Neural crest cell (in vitro differentiated cells): ENCODE results near the gene MASP1. TPM values are rescaled to one million over a fixed set of nuclear protein-coding genes. Genes with fewer than 3 reads are reported as not detected.

ENCODE experiments used
- DNase-seq: peaks from one replicate; pipeline ENCODE4 v3.0.0; 2021; ENCODE audit warnings: low read depth, mixed read lengths, low spot score
- H3K27ac Mint-ChIP-seq: one replicate; pipeline ENCODE4 v1.8.0; 2021; ENCODE audit warnings: mild to moderate bottlenecking, mixed read lengths; ENCODE audit not compliant: unreplicated experiment
- H3K27me3 Mint-ChIP-seq: 2 replicates; pipeline ENCODE4 v1.8.0; 2021; ENCODE audit warnings: low read depth, mild to moderate bottlenecking, mixed read lengths
- H3K36me3 Mint-ChIP-seq: 2 replicates; pipeline ENCODE4 v1.8.0; 2021; ENCODE audit warnings: low read depth, mild to moderate bottlenecking, mixed read lengths
- H3K4me1 Mint-ChIP-seq: 2 replicates; pipeline ENCODE4 v1.8.0; 2021; ENCODE audit warnings: mixed read lengths
- H3K4me3 Mint-ChIP-seq: one replicate; pipeline ENCODE4 v1.8.0; 2021; ENCODE audit warnings: mild to moderate bottlenecking, mixed read lengths
- H3K9me3 Mint-ChIP-seq: 2 replicates; pipeline ENCODE4 v1.8.0; 2021; ENCODE audit warnings: mixed read lengths
- total RNA-seq: library from RNA; stranded (reverse); gene quantifications from 2 replicates; pipeline ENCODE4 v1.2.1, GENCODE V29; 2021
- TF ChIP-seq, protein P1 (sequence below): fragments of 200-600 bp; sonication (generic); conservative IDR thresholded peaks from 2 replicates; pipeline ENCODE4 v1.5.0; 2021; ENCODE audit warnings: antibody characterized with exemption, mild to moderate bottlenecking

Gene MASP1
- total RNA-seq, 1 donor from 2014 or later = 0.58 TPM

DNA sequence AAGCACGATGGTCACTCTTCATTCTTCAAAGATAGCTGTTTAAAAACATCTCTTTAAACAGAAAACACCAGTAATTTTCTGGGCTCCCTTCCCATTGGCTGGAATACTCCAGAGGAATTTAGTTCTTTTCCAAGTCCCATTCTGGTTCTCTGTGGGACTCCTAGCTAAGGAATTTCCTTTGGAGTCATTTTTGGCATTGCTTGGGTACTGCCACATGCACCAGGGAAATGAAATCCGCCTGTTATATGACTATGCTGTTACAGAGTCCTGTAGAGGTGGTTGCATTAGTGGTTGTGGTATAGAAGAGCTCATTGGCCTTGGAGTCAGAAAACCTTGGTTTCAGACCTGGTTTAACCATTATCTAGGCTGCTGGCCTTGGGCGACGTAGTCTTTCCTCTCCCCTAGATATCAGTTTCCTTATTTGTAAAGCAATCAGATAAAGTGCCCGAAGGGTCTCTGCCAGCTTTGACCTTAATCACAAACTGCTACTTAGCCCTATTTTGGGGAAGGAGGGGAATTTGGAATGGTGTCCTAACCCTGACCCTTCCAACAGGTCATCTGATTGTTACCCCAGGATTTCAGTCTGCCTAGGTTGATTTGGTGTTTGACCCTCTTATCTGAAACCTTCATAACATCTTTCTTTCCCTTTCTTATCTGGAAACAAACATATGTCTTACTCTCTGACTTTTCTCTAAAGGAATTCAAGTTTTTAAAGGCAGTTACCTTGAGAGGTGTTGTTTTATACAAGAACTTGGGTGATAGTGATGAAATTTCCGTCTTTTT, 80.8 kb downstream of the MASP1 start:
- Mint-ChIP-seq H3K9me3 (peaks cover 10% of the 10 kb centered on the region), H3K4me1 (peaks cover 7% of the 10 kb centered on the region), H3K27ac (no peak overlapping the region), H3K36me3 (peaks cover 5% of the 10 kb centered on the region), H3K4me3 (no peak overlapping the region), H3K27me3 (no peaks in the 10 kb centered on the region)
- TF ChIP-seq, protein P1, sequence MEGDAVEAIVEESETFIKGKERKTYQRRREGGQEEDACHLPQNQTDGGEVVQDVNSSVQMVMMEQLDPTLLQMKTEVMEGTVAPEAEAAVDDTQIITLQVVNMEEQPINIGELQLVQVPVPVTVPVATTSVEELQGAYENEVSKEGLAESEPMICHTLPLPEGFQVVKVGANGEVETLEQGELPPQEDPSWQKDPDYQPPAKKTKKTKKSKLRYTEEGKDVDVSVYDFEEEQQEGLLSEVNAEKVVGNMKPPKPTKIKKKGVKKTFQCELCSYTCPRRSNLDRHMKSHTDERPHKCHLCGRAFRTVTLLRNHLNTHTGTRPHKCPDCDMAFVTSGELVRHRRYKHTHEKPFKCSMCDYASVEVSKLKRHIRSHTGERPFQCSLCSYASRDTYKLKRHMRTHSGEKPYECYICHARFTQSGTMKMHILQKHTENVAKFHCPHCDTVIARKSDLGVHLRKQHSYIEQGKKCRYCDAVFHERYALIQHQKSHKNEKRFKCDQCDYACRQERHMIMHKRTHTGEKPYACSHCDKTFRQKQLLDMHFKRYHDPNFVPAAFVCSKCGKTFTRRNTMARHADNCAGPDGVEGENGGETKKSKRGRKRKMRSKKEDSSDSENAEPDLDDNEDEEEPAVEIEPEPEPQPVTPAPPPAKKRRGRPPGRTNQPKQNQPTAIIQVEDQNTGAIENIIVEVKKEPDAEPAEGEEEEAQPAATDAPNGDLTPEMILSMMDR = no peak
- no peak for DNase-seq

DNA sequence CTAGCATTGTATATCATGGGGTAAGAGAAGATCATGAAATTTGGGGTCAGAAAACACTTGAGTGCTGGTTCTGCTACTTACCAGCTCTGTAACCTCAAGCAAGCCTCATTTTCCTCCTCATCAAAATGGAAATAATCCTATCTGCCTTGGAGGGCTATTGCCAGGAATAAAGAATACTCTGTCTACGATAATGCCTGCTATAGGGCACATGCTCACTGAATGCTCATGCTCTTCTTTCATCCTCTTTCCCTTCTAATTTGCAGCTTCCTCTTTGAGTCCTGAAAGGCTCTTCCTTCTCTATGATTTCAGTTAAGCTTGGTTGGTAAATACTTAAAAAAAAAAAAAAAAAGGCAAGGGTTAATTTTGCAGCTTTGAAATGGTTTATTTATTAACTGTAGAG, 81.4 kb downstream of the MASP1 start:
- peaks cover 10% of the 10 kb centered on the region for H3K9me3 Mint-ChIP-seq
- H3K36me3 Mint-ChIP-seq = peaks cover 5% of the 10 kb centered on the region
- H3K4me1 Mint-ChIP-seq = peaks cover 7% of the 10 kb centered on the region
- no peak for DNase-seq
- no peak overlapping the region for H3K4me3 Mint-ChIP-seq
- no peak overlapping the region for H3K27ac Mint-ChIP-seq
- TF ChIP-seq, protein P1 = no peak
- H3K27me3 Mint-ChIP-seq = no peaks in the 10 kb centered on the region

DNA sequence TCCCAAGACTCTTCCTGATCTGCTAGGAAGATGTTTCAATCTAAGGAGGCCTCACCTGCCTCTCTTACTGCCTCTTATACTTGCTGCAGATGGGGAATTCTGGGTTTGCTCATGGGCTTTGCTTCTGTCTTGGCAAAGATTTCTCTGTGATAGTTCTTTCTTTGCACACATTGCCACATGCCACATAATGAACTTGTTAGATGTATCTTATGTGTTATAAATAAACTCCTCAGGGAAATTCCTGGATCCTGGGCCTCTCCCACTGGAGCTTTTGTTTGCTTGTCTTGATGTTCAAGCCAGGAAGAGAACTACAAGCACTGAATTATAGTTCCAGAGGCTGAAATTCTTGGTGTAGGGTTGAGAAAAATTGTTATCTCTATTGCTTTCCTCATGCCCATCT, 82.0 kb downstream of the MASP1 start:
- Mint-ChIP-seq H3K4me1 (peaks cover 7% of the 10 kb centered on the region), H3K9me3 (peaks cover 10% of the 10 kb centered on the region), H3K27me3 (no peaks in the 10 kb centered on the region), H3K4me3 (no peak overlapping the region), H3K27ac (no peak overlapping the region), H3K36me3 (peaks cover 5% of the 10 kb centered on the region)
- TF ChIP-seq, protein P1 = no peak
- no peak for DNase-seq

DNA sequence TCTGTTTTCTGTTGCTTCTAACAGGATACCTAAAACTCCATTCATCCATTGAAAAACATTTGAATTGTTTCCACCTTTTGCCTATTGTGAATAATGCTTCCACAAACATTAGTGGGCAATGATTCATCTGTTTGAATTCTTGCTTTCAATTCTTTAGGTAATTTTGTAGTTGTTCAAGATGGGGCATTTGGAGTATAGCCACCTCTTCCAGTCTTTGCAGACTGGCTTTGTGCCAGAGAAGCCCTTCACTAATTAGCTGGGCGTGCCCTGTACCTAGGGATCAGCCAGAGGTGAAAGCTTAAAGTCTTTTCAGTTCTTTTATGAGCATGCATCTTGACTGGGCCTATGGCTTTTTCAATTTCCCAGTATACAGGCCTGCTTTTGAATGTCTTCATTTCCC, 83.4 kb downstream of the MASP1 start:
- Mint-ChIP-seq H3K27ac (no peak overlapping the region), H3K4me3 (no peak overlapping the region), H3K4me1 (peaks cover 7% of the 10 kb centered on the region), H3K27me3 (peaks cover under 1% of the 10 kb centered on the region), H3K36me3 (peaks cover 5% of the 10 kb centered on the region), H3K9me3 (peaks cover 10% of the 10 kb centered on the region)
- DNase-seq = no peak
- TF ChIP-seq, protein P1 = no peak

DNA sequence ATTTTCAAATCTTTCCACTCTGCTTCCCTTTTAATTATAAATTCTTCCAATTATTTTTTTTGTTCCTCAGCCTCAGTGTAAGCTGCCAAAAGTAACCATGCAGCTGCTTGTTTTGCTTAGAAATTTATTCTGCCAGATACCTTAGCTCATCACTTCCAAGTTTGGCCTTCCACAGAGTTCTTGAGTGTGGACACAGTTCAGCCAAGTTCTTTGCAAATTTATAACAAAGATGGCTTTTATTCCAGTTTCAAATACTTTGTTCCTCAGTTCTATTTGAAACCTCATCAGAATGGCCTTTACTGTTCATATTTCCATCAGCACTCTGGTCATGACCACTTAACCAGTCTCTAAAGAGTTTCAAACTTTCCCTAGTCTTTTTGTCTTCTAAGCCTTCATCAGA, 83.9 kb downstream of the MASP1 start:
- H3K27me3 Mint-ChIP-seq = peaks cover 3% of the 10 kb centered on the region
- peaks cover 10% of the 10 kb centered on the region for H3K9me3 Mint-ChIP-seq
- no peak overlapping the region for H3K4me3 Mint-ChIP-seq
- H3K4me1 Mint-ChIP-seq = peaks cover 7% of the 10 kb centered on the region
- no peak overlapping the region for H3K27ac Mint-ChIP-seq
- TF ChIP-seq, protein P1 = no peak
- no peak for DNase-seq
- H3K36me3 Mint-ChIP-seq = peaks cover 5% of the 10 kb centered on the region
